Measurements from ENCODE around the gene NLGN1.

Gene NLGN1

DNA sequence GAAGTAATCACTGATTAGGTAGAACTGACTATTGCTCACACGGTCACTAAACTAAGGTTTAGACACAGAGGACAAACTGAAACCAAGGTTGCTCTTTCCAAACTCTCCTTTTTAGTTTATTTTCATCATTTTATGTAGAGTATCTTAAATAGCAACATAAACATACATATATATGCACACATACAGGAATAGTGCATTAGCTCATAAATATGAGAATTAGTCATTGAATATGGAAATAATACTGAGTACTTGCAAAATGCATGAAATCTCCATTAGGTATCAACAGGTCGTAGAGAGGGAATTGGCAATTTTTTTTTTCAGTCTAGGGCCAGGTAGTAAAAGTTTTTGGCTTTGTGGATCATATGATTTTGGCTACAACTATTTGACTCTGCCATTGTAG lies 557.1 kb downstream of the NLGN1 start:
- no peak for DNase-seq (ENCODE audit: low read depth in 1 of 2, low spot score in 1 of 2)

DNA sequence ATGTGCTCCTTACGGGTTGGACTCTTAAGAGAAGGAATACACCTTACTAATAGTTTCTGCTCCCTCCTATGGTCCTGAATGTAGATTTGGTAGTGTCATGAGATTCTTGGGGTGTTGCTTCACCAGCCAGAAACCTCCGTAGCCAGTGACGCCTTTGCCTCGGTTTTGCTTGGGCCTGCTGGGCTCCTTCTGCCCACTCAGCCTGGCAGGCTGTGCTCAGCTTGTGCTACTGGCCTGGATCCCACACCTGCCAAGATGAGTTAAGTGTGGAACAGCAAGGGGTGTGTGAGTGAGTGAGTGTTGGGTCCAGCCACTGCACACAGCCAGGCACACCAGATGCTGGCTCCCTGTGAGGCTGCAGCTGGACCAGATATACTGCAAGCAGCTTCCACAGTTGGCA lies 560.1 kb downstream of the NLGN1 start:
- DNase-seq (ENCODE audit: low read depth in 1 of 2, low spot score in 1 of 2) = no peak

DNA sequence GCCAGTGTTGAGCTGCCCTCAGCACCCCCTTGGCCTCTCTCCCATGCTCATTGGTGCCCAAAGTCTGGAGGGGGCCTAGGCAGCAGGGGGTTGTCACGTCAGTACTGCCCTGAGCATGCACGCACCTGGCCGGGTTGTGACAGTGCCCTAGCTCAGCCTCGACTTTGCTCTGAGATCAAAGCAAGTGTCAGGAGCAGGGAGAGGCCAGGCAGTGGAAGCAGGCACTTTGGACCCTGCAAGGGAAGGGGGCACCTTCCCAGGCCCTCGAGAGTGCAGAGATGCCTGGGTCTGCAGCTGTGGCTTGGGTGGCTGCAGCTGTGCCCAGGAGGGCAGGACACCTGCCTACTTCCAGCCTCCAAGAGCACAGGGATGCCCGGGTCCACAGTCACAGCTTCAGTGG lies 561.3 kb downstream of the NLGN1 start:
- no peak for DNase-seq (ENCODE audit: low read depth in 1 of 2, low spot score in 1 of 2)

DNA sequence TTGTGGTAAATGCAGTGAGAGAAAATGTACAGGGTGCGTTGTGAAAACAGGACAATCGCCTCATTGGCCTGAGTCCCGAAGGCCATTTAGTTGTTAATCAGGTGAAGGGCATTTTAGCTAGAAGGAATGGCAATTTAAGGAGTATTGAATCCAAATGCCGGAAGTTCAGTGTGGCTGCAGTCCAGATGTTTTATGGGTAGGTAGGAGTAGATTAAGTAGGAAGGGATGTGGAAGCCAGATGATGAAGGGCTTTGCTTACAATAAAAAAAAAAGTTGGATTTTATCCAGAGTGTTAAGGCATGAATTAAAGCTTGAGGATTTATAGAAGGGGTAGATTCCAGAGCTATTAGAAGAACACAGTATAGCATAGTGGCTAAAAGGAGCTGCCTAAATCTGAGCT lies 572.7 kb downstream of the NLGN1 start:
- no peak for DNase-seq (ENCODE audit: low read depth in 1 of 2, low spot score in 1 of 2)

DNA sequence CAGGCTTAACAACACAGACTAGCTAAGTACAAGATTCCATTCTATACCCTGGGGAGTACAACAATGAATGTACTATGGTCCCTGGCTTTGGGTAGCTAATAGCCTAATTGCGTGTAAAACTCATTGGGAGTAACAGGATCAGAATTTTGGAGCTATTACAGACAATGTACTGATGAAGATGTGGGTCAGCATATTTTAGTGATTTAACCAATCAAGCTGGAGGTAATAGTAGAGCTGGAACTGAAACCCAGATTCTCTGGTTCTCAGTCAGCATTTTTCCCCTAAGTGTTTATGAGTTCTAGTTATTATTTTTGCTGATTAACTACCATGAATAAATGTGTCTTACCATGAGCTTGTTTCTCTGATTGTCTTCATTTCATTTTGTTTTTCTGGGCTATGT lies 578.7 kb downstream of the NLGN1 start:
- no peak for DNase-seq (ENCODE audit: low read depth in 1 of 2, low spot score in 1 of 2)

DNA sequence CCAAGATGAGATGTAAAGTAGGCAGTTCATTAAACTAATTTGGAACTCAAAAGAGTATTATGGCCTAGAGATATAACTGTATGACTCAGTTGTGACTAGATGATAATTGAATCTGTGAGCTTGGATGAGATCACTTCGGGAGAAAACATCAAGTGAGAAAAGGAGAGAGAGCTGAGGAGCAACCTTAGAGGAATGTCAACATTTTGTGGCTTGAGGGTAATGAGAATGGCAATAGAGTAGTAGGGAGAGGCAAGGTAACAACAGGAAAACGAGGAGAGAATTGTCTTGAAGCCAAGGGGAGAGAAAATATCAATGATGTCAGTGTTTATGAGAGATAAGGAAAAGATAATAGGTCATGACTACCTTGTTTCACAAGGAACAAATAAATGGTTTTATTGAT lies 580.2 kb downstream of the NLGN1 start:
- DNase-seq (ENCODE audit: low read depth in 1 of 2, low spot score in 1 of 2) = no peak

DNA sequence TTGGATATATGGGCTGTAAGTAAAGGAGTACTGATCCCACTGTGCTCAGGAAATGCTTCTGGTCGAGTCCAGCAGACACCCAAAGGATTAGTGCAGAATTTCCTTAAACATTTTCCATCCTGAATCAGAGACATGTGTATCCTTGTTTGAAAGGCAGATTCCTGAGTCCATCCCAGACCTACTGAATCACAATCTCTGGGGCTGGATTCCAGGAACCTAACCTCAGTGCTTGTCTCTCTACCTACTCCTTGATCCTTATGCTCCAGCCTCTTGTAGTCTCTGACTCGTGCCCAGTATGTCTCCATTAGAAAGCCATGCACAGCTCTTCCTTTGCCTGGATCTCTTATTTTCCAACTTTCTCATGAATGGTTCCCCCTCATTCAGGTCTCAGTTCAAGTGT lies 585.8 kb downstream of the NLGN1 start:
- no peak for DNase-seq (ENCODE audit: low read depth in 1 of 2, low spot score in 1 of 2)

DNA sequence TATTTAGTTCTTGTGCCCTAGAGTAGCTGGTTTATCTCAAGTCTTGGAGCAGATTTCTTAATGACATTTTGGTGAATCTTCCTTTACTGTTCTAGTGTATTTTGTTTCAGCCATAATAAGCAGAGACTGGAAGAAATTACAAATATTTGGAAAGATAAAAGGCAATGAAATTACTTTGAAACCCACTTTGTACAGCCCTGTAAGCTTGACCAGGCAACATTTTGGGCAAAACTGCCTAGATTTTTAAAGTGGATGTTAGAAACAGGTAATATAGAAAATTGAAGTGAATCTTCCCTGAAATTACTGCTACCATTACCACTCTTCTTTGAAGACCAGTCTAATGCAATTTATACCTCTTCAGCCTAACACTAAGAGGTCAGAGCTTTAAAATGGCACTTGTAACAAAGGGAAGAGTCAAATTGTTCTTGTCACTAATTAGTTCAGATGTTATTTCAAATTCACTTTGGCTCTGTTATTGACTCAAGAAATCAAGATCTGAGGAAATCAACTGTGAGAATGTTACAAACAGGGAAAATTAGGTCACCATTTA lies 589.4 kb downstream of the NLGN1 start:
- DNase-seq (ENCODE audit: low read depth in 1 of 2, low spot score in 1 of 2) = no peak

DNA sequence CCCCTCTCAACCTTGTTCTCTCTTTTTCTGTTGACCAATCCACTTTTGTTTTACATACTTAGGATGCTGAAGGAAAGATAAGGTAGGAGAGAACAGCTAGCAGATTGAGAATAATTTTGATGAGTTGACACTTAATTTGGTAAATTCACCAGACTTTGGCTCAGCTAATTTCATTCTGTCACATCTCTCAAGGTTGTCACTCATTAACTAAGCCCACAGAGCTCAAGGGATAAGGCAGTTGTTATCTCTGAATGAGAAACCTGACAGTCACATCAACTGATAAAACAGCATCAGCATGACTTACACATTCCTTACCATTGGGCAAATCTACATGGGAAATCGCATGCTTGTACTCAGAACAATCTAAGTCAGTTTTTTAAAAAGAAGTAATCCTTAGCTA lies 591.4 kb downstream of the NLGN1 start:
- DNase-seq (ENCODE audit: low read depth in 1 of 2, low spot score in 1 of 2) = no peak

DNA sequence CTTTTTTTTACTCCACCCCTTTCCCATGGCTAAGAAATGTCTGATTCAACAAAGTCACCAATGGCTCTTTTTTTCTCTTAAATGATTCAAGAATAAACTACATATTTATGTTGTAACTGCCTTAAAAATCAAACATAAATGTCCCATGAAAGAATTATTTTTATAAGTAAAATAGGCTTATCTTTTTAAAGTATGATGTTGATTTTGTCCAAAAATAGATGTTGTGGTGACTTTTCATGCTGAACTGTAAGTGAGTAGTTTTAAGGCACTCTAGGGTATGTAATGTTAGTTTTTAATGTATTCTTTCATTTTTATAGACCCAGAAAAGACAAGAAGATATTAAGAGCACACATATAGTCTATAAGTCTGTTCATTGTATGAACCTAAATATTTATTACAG lies 594.9 kb downstream of the NLGN1 start:
- DNase-seq (ENCODE audit: low read depth in 1 of 2, low spot score in 1 of 2) = no peak

DNA sequence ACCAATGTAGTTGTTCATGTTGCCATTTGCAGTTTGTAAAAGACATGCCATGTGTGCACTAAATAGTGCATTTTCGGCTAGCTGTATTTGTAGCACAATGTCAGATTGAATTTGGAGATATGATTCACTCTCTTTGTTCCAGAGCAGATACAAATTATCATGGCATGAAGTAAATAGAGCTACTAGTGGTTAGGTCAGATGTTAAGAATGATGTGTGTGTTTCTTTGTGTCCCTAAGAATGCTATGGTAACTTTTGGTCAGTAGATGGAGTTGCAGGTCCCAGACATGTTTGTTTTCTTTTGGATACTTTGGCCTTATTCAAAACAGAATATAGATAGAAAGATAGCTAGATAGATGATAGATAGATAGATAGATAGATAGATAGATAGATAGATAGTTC lies 595.8 kb downstream of the NLGN1 start:
- DNase-seq (ENCODE audit: low read depth in 1 of 2, low spot score in 1 of 2) = no peak

DNA sequence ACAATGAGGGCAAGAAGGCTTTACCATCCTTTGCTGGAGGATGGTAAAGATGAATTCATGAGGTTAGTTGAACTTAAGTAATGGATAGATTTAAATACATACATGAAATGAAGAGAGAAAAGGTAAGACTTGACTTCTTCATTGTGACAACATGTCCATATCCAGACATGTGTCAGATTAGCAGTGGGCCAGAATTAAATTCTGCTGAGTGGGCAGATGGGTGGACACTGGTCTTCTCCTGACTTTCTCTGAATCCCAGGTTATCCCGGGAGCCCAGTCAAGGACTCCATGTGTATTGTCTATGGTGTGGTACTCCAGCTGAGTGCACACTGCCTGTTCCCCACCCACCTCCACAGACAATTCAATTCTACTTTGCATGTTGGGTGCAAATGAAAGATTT lies 603.1 kb downstream of the NLGN1 start:
- no peak for DNase-seq (ENCODE audit: low read depth in 1 of 2, low spot score in 1 of 2)

DNA sequence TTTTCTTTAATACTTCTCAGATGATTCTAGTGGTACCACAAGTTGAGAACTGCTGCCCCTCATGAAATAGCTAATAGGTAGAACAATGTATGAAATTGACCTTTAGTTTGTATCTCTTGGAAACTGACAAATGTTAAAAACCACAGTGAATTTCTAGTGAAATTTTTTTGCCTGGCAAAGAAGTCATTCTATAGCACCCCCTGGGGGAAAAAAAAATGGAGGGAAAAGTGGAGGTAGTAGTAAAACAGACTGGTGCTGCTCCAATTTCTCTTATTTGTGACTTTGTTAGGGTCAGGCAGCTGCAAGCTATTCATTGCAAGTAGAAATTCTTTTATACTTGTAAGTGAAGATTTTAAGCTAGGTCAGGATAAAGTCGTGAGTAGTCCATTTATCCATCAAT lies 605.0 kb downstream of the NLGN1 start:
- no peak for DNase-seq (ENCODE audit: low read depth in 1 of 2, low spot score in 1 of 2)

DNA sequence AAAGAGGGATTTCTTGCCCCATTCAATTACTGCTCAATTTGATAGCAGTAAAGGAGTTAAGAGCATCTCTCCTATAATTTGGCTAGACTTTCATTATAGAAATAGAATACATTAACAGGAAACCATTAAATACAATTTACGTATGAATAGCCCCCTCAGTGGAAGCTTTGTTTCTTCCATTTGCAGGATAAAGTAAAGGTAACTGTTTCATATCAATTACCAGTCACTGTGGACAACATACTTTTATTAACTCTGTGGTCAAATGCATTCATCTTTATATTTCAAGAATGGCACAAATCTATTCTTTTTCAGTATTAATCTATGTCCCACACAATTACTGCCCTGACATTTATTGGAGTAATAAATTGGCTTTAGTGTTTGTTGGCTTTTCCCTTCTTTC lies 613.4 kb downstream of the NLGN1 start:
- no peak for DNase-seq (ENCODE audit: low read depth in 1 of 2, low spot score in 1 of 2)

DNA sequence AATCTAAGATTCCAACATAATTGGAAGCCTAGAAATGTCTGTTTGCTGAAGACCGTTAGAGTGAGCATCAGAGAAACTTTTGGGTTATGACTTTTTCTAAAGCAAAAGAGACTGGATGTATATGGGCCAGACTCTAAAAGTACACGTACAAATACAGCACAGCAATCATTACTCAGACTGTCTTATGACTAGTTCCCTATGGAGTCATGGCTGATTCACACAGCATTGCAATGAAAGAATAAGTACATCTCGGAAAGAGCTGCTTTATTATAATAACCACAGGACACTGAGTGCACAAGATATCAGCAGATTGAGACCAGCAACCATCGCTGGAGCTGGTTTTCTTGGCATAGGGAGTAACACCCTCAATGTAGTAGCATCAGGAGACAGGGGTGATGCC lies 618.6 kb downstream of the NLGN1 start:
- no peak for DNase-seq (ENCODE audit: low read depth in 1 of 2, low spot score in 1 of 2)

DNA sequence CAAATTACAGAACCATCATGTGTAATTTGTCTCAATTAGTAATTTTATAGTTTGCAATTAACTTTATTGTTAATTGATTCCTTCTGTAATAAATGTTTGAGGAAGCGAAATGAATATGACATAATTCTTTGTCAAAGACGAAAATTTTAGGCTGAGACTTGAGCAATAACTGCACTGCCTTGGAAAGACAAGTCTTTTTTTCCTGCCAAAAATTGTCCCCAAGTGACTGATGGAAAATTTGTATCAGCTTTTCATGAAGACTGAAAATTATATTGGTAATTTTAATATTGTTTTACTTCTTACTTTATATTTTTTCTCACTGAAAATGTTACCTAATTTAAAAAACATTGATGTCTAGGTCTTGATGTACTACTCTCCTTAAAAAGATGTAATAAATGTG lies 622.6 kb downstream of the NLGN1 start:
- DNase-seq (ENCODE audit: low read depth in 1 of 2, low spot score in 1 of 2) = no peak

DNA sequence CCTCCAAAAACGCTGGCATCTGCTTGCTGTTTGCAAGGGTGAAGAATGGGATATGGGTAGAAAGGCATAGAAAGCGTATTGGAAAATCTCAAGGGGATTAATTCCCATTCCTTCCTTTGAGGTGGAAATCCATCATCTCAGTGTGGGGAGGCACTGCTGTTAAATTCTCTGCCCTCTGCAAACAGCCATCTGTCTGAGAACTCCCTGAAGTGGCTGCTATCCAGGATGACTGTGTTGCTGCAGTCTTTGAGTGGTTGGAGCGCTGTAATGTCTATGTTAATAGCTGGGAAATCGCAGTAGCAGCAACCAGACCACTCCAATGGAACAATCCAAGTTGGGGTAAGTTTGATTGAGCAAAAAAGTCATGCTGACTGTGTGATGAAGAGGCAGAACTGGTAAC lies 625.9 kb downstream of the NLGN1 start:
- DNase-seq (ENCODE audit: low read depth in 1 of 2, low spot score in 1 of 2) = no peak

DNA sequence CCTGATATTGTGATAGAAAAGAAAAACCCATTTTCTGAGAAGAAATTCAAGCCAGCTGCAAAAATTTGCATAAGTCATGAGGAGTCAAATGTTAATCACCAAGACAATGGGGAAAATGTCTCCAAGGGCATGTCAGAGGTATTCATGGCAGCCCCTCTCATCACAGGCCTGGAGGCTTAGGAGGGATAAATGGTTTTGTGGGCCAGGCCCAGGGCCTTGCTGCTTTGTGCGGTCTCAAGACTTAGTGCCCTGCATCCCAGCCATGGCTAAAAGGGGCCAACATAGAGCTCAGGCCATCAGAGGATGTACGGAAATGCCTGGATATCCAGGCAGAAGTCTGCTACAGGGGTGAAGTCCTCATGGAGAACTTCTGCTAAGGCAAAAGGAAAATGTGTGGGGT lies 631.1 kb downstream of the NLGN1 start:
- no peak for DNase-seq (ENCODE audit: low read depth in 1 of 2, low spot score in 1 of 2)

DNA sequence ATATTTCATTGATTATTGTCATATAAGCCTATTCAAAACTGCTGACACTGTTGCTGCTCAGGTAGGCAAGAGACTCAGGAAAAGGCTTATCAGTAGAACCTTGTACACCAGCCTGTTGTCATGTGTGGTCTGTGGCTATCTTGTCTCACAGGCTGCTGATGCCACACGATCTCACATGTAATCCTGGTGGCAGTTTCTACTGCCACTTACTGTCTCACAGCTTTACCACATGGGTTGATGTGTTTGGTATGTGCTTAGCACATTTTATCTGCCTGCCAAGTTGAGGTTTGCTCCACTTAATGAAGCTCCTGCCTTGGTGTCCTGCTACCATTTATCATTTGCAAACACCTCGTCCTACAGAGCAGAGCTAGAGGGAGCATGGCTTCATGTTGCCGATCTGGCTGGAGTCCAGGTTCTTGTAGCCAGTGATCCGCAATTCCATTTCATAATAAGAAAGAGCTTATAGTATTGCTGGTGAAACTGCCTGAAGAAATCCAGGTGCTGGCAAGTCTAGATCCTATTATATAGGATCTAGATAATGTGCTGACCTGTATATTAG lies 637.9 kb downstream of the NLGN1 start:
- no peak for DNase-seq (ENCODE audit: low read depth in 1 of 2, low spot score in 1 of 2)

DNA sequence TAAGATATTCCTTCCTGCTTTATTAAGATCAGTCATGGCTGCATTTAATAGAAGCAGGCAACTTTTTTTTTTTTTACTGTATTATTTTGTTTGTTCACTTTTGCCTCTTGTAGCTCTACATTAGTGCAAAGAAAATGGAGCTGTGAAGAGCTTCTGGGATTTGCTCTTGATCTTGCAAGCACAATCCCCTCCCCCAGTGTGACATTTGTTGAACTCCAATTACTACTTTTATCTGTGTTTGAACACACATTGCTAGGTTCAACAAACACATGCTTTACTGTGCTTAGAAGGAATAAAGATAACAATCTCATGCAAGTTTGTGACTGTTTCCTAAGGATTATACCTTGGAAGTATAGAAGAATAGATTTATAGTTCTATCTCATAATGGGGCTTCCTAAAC lies 648.8 kb downstream of the NLGN1 start:
- DNase-seq (ENCODE audit: low read depth in 1 of 2, low spot score in 1 of 2) = no peak

DNA sequence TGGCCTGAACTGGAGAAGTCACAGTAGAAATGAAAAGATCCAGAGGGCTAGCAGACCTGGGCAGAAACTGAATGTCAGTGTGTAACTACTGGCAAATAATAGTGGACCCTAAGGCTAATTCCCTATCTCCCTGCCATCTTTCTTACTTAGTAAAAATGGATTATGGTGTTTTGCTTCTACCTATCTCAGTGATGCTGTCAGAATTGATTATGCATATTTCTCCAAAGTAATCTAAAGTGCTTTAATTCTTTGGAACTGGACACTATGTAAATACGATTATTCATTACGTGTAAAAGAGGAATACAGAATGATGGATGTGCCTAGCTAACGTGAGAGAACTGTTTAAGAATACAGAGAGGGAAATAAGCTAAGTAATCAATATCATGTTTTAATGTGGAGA lies 651.9 kb downstream of the NLGN1 start:
- DNase-seq (ENCODE audit: low read depth in 1 of 2, low spot score in 1 of 2) = no peak

DNA sequence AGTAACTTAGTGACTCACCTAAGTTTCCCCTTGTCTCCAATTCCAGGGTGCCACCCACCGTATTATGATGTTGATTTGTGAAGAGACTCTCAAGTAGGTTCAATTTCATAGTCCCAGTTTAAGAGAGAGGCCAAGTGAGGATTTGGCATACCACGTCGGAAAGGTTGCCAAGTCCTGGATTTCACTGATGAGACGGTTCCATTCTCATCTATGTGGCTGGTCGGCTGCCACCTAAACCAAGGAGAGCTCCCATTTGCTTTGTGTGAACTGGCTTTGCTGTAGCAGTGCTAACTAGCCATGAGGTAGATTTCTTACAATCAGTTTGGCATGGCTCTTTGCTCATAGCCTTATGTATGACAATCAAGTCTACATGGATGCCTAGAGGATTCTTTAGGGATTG lies 653.6 kb downstream of the NLGN1 start:
- DNase-seq (ENCODE audit: low read depth in 1 of 2, low spot score in 1 of 2) = no peak

DNA sequence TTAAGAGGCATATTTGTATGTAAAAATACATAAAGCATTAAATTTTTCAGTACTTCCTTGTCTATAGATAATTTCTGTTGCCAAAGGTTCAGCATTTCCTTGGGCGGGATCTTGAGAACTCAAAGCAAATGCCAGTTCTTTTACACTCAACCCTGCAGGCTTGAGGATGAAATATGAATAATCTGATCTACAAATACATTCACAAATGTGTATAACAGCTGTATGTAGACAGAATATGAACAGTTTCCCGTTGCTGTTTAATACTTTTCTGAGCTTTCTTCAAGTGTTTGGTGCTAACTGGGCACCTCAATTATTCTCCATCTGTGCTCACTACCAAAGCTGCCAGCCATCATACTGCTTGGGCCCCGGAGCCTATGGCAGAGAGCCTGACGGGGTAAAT lies 661.3 kb downstream of the NLGN1 start:
- DNase-seq (ENCODE audit: low read depth in 1 of 2, low spot score in 1 of 2) = no peak

DNA sequence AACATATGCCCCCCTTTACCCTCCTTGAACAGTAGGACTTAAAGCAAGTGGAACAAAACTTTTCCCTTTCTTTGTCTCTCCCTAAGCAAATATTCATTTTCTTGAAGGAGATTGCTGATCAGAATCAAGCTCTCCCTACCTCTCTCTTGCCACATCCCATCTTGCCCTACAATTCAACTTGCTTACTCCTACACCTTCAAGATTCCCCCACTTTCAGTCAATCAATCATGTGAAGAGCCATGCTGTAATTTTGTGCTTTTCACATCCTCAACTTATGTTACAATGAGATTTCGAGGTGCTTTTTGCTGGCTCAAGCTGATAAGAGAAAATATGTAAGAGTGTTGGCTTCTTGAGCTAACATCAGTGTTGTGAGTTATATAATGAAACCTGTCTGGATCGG lies 662.9 kb downstream of the NLGN1 start:
- no peak for DNase-seq (ENCODE audit: low read depth in 1 of 2, low spot score in 1 of 2)
